ENCODE measurements around the gene CEP164.

Gene CEP164

GRCh38 chr11:117380676-117381075, 53.0 kb downstream of the CEP164 start:
- TF ChIP-seq CTCF (IDR thresholded peaks at IDR 0.05; ENCODE audit: low read depth, low read length): no peak
- no peak for DNase-seq (ENCODE audit: low read depth in 2 of 2)

GRCh38 chr11:117381481-117382387, 54.1 kb downstream of the CEP164 start:
- no peak for TF ChIP-seq CTCF (IDR thresholded peaks at IDR 0.05; ENCODE audit: low read depth, low read length)
- H3K4me3 ChIP-seq (replicated peaks in 1 of 2; ENCODE audit: low read depth in 2 of 2, low read length in 2 of 2): no peak overlapping the region
- no peak for DNase-seq (ENCODE audit: low read depth in 2 of 2)

More at GRCh38 chr11:117380676-117381075, 53.0 kb downstream of the CEP164 start:
- no peak overlapping the region for H3K4me3 ChIP-seq (replicated peaks in 1 of 2; ENCODE audit: low read depth in 2 of 2, low read length in 2 of 2)

- DNase-seq (ENCODE audit: low read depth in 2 of 2): no peak
- H3K4me3 ChIP-seq (replicated peaks in 1 of 2; ENCODE audit: low read depth in 2 of 2, low read length in 2 of 2): no peak overlapping the region
- TF ChIP-seq CTCF (IDR thresholded peaks at IDR 0.05; ENCODE audit: low read depth, low read length): no peak
Observed at GRCh38 chr11:117382746-117383145, 55.1 kb downstream of the CEP164 start.

GRCh38 chr11:117384045-117384444, 56.4 kb downstream of the CEP164 start:
- DNase-seq (ENCODE audit: low read depth in 2 of 2): peak; percentile 46 to 90

GRCh38 chr11:117385471-117385870, 57.8 kb downstream of the CEP164 start:
- no peak for DNase-seq (ENCODE audit: low read depth in 2 of 2)
- no peak overlapping the region for H3K4me3 ChIP-seq (replicated peaks in 1 of 2; ENCODE audit: low read depth in 2 of 2, low read length in 2 of 2)
- no peak for TF ChIP-seq CTCF (IDR thresholded peaks at IDR 0.05; ENCODE audit: low read depth, low read length)

More at GRCh38 chr11:117384045-117384444, 56.4 kb downstream of the CEP164 start:
- TF ChIP-seq CTCF (IDR thresholded peaks at IDR 0.05; ENCODE audit: low read depth, low read length): no peak
- H3K4me3 ChIP-seq (replicated peaks in 1 of 2; ENCODE audit: low read depth in 2 of 2, low read length in 2 of 2): no peak overlapping the region

GRCh38 chr11:117385906-117386305, 58.3 kb downstream of the CEP164 start:
- DNase-seq (ENCODE audit: low read depth in 2 of 2): no peak
- TF ChIP-seq CTCF (IDR thresholded peaks at IDR 0.05; ENCODE audit: low read depth, low read length): no peak
- no peak overlapping the region for H3K4me3 ChIP-seq (replicated peaks in 1 of 2; ENCODE audit: low read depth in 2 of 2, low read length in 2 of 2)
